PC-9 (cell line): ENCODE measurements around the gene ATP1A4.

Source experiments
- CTCF ChIP-seq: fragments of 200-600 bp; sonication (generic); conservative IDR thresholded peaks from 2 replicates; pipeline ENCODE4 v1.6.1; 2017; ENCODE audit warnings: mixed run types, antibody characterized with exemption, mild to moderate bottlenecking, moderate library complexity
- EZH2 ChIP-seq: fragments of 200-600 bp; sonication (generic); IDR thresholded peaks from 2 replicates; pipeline ENCODE4 v1.8.0; 2017; ENCODE audit warnings: antibody characterized with exemption, low read depth

- TF ChIP-seq EZH2 (no peak), CTCF (no peak)
Measured at GRCh38 chr1:160125746-160126145, 25.7 kb upstream of the ATP1A4 start.
